Stromal cell of bone marrow (primary cell): Measurements from ENCODE around the gene HOXD4.

Source experiments
- DNase-seq: peaks from one replicate; pipeline ENCODE4 v3.0.0-alpha.2; 2012; ENCODE audit warnings: low read depth

Gene HOXD4

GRCh38 chr2:176170602-176171305 is 19.4 kb downstream of the HOXD4 start:
- no peak for DNase-seq

DNA sequence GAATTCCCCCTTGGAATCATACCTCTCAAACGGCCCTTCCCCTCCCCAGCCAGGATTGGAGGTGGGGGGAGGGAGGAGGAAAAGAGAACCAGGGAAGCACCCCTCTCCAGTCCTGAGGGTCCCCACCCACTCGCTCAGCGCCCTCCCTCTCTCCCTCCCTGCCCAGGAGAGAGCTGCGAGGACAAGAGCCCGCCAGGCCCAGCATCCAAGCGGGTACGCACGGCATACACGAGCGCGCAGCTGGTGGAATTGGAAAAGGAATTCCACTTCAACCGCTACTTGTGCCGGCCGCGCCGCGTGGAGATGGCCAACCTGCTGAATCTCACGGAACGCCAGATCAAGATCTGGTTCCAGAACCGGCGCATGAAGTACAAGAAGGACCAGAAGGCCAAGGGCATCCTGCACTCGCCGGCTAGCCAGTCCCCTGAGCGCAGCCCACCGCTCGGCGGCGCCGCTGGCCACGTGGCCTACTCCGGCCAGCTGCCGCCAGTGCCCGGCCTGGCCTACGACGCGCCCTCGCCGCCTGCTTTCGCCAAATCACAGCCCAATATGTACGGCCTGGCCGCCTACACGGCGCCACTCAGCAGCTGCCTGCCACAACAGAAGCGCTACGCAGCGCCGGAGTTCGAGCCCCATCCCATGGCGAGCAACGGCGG is 20.1 kb downstream of the HOXD4 start:
- no peak for DNase-seq

DNA sequence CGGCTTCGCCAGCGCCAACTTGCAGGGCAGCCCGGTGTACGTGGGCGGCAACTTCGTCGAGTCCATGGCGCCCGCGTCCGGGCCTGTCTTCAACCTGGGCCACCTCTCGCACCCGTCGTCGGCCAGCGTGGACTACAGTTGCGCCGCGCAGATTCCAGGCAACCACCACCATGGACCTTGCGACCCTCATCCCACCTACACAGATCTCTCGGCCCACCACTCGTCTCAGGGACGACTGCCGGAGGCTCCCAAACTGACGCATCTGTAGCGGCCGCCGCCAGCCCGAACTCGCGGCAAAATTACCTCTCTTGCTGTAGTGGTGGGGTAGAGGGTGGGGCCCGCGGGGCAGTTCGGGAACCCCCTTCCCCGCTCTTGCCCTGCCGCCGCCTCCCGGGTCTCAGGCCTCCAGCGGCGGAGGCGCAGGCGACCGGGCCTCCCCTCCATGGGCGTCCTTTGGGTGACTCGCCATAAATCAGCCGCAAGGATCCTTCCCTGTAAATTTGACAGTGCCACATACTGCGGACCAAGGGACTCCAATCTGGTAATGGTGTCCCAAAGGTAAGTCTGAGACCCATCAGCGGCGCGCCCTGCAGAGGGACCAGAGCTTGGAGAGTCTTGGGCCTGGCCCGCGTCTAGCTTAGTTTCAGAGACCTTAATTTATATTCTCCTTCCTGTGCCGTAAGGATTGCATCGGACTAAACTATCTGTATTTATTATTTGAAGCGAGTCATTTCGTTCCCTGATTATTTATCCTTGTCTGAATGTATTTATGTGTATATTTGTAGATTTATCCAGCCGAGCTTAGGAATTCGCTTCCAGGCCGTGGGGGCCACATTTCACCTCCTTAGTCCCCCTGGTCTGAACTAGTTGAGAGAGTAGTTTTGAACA is 20.9 kb downstream of the HOXD4 start:
- DNase-seq: no peak

- DNase-seq: no peak
Observed at GRCh38 chr2:176172895-176173566, 21.7 kb downstream of the HOXD4 start.

DNA sequence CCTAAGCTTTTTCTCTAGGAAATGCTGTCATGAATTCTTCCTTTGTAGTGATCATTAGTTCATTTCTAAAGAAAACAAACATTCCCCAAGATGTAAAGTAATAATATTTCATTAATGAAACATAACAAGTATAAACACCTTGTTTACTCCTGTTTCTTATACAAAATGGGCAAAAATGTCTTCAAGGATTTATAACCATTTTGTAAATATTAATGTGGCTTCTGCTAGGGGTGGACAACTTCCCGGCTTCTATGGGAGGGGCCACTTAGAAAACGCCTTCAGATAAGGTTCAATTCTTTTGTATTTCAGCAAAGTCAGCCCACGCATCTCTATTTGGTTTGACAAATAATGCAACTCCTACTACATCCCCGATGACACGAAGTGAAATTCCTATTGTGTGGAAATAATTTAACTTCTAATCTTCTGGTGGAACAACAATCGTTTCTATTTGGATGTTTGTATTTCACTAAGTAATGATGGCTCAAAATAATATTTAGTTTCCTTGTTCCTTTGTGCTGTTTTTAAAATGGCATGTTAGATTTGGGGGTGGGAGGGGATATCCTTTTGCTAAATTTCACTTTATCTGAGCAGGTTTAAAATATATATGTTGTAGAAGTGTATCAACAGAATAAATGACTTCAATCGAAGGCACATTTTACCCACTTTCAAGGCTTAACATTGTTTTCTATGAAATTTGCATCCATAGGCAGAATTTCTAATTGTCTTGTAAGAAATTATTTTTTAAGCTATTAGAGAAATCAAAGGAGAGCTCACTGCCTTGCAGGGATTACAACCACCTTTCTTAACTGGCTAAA is 22.4 kb downstream of the HOXD4 start:
- no peak for DNase-seq

- no peak for DNase-seq
Observed at GRCh38 chr2:176174382-176174823, 23.1 kb downstream of the HOXD4 start.

DNA sequence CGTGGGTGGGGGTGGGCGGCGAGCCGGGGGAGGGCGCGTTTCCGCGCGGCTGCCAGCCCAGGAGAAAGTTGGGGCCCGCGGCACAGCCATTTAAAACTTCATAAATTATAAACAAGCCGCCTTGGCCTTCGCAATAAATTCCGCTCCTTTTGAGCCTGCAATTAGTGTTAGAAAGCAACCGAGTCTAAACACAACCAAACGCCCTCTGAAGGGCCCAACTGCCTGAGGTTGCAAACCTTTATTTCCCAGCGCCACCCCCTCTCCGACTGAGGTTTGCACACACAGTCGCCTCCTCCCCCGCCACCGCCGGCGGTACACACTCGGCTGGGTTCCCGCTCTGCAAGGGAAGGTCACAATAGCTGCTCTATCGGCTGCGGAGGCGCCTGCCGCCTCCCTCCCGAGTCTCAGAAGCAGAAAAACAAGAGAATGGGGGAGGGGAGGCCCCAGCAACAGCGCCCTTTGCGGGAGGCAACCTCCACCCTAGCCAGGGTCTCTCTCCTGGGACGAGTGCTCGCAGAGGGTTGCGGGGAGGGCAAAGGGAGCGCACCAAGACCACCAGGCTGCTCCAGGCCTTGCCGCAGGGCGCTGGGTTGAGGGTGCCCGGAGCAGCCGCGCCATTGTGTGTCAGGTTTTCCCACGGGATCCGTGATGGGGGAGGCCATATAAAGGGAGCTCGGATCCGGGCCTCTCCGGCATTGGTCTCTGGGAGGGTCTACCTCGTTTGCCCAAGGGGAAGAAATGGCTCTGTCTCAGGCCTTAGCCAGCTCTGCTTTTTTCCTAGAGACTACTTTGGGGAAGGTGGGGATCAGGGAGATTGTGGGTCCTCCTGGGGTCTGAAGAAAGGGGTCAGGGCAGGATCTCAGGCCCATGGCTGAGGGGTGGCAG is 23.7 kb downstream of the HOXD4 start:
- DNase-seq: no peak

DNA sequence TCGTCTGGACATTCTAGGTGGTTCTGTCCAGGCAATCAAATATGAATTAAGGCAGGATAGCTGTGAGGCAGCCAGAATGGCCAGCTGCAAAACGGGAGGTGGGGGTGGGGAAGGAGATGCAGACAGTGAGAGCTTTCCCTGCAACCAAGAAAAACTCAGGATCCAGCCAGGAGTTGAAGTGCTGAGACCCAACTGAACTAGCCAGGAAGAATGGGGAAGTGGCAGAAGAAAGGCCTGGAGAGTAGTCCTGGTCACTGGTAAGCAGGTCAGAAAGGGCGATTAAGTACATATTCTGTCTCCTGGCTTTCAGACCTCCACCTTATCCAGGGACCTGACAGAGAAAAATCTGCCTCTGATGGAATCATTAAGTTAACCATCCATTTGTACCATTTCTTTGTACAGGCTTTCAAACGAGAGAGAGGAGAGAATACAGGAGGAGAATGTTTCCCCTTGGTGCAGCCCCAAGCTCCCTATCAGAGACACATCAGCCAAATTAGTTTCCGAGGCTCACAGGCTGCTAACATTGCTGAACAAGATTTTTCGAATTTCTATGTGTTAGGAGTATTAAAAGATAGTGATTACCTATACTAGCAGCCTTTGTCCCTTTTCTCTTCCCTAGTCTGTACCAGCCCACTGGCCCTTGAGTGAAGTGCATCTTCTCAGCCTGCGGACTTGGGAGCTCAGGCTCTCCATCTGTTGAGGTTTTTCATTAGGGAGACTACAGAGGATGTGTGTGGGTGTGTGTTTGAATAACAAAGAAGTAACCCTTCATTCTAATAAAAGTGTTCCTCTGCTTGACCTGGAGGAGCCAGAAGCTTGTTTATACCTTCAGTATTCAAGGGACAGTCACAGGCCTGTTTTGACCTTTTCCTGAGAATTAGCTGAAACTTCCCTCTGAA is 24.6 kb downstream of the HOXD4 start:
- DNase-seq: no peak

DNA sequence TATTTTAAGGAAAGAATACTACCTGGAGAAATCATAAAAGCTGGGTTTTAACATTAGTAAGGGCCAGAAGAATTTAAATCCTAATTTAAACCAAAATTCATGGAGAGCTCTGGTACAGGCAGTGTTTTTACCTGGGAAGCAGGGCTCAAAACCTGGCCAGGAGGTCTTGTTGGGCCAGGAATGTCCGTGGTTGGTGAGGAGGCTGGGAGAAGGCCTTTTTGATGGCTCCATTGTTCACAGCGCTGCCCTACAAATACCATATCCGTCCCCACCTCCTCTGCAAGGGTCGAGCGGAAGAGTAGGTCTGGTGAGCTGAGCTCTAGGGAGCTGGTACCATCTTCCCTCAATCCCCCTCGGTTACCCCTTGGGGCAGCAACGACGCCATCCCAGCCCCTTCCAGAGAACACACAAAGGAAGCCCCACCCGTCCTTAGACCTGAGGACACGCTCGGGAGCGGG is 26.3 kb downstream of the HOXD4 start:
- no peak for DNase-seq

GRCh38 chr2:176178038-176178756 is 26.8 kb downstream of the HOXD4 start:
- DNase-seq: no peak

- DNase-seq: no peak
Observed at GRCh38 chr2:176178757-176179295, 27.5 kb downstream of the HOXD4 start.

DNA sequence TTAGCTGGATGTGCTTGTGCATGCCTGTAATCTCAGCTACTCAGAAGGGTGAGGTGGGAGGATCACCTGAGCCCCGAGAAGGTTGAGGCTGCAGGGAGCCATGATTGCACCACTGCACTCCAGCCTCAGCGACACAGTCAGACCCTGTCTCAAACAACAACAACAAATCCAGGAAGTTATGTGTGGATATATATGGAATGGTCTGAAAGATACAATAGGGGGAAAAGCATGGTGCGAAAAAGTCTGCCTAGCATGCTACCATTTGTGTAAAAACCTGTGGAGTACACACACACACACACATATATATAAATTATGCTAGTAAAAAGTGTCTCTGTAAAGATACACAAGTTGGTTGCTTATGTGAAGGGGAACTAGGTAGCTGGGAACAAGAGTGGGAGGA is 30.2 kb downstream of the HOXD4 start:
- DNase-seq: no peak

GRCh38 chr2:176182671-176183070 is 31.3 kb downstream of the HOXD4 start:
- no peak for DNase-seq

DNA sequence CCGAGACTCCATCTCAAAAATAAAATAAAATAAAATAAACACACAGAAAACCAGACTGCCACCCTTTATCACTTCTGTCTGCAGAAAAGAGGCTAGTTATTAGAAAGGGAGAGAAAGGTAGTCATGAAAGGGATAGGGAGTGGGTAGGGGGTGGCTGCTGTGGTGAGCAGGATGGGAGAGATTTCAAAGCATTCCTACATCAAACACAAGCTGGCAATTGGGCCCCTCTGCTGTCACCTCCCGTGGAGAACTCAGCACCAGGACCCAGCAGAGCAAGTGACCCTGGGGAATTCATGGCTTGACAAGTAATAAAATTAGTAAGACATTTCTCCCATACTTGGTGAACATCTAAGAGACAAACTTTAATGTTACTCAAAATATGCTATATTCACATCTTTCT is 33.4 kb downstream of the HOXD4 start:
- no peak for DNase-seq

DNA sequence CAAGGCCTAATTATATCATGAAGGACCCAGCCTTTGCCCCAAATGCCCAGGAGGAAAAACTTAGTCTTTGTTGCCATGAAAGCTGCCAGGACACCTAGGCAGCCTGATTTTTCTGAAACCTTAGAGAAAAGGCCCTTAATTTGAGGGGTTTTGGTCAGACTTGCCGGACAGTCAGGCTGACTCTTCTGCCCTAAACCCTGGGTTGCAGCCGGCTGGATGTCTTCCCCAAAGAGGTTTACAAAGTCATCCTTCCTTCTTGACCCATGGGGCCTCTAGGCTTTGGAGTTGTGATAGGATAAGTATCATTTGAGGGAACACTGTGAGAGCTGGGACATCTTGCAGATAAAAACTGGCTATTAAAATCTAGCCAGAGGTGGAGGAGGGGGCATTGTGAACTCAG is 34.7 kb downstream of the HOXD4 start:
- no peak for DNase-seq

- DNase-seq: no peak
Observed at GRCh38 chr2:176187200-176187898, 36.0 kb downstream of the HOXD4 start.

- no peak for DNase-seq
Observed at GRCh38 chr2:176187899-176188773, 36.8 kb downstream of the HOXD4 start, which contains the start of gene HOXD1. Gene HOXD1 (plus strand): TSS chr2:176188668. CDS start chr2:176188802, 134 bp downstream.
